Skeletal muscle tissue (tissue), 4 donors: Measurements from ENCODE around the gene PMEPA1. TPM values are rescaled to one million over a fixed set of nuclear protein-coding genes. Genes with fewer than 3 reads are reported as not detected.

Experiments used
- H3K27ac ChIP-seq: one replicate; pipeline ENCODE4 v1.7.0; 2013; ENCODE audit warnings: mild to moderate bottlenecking, low read depth, low read length, inconsistent platforms
- H3K27me3 ChIP-seq, 3 donors: one replicate each; pipeline ENCODE4 v1.7.0; 2013; ENCODE audit warnings: low read length in 3 of 3; ENCODE audit not compliant: control insufficient read depth in 3 of 3, insufficient read depth in 3 of 3
- H3K36me3 ChIP-seq, 3 donors: one replicate each; pipeline ENCODE4 v1.7.0; 2013; ENCODE audit warnings: low read length in 3 of 3; ENCODE audit not compliant: control insufficient read depth in 3 of 3, insufficient read depth in 3 of 3
- H3K4me1 ChIP-seq, 3 donors: one replicate each; pipeline ENCODE4 v1.7.0; 2013; ENCODE audit warnings: low read length in 3 of 3, mild to moderate bottlenecking in 3 of 3; ENCODE audit not compliant: control insufficient read depth in 3 of 3, insufficient read depth in 3 of 3
- H3K4me3 ChIP-seq, 3 donors: one replicate each; pipeline ENCODE4 v1.7.0; 2013; ENCODE audit warnings: low read length in 3 of 3
- H3K9ac ChIP-seq, 3 donors: one replicate each; pipeline ENCODE4 v1.7.0; 2013; ENCODE audit warnings: low read length in 3 of 3, mild to moderate bottlenecking in 3 of 3, moderate library complexity in 2 of 3, low read depth in 1 of 3
- H3K9me3 ChIP-seq, 3 donors: one replicate each; pipeline ENCODE4 v1.7.0; 2013; ENCODE audit warnings: low read length in 3 of 3; ENCODE audit not compliant: control insufficient read depth in 3 of 3
- total RNA-seq: library from RNA; depleted of rRNA; stranded (reverse); fragments of >200 nt; gene quantifications from one replicate; pipeline ENCODE4 v1.2.3, GENCODE V29; 2014
- donor health status: Osteomylitis.

PMEPA1 gene
- total RNA-seq, 1 donor from 2014 or later, result 5.2 TPM

GRCh38 chr20:57682184-57683101 lies 27.4 kb downstream of the PMEPA1 start:
- H3K9ac ChIP-seq, result peak overlapping the region in 1 of 3 donors; percentile 19
- H3K27ac ChIP-seq, result no peak overlapping the region
- no peak overlapping the region for H3K4me3 ChIP-seq
- H3K36me3 ChIP-seq, result no peaks in the 10 kb centered on the region
- no peaks in the 10 kb centered on the region for H3K27me3 ChIP-seq
- H3K4me1 ChIP-seq, result peaks cover 30 to 40% (median 35%) of the 10 kb centered on the region in 3 donors
- H3K9me3 ChIP-seq, result no peaks in the 10 kb centered on the region

GRCh38 chr20:57680934-57681914 lies 28.6 kb downstream of the PMEPA1 start:
- Histone ChIP-seq H3K9ac (peak overlapping the region in 1 of 3 donors; percentile 3), H3K27me3 (no peaks in the 10 kb centered on the region), H3K9me3 (no peaks in the 10 kb centered on the region), H3K4me1 (peaks cover 23 to 38% (median 25%) of the 10 kb centered on the region in 3 donors), H3K4me3 (no peak overlapping the region), H3K36me3 (no peaks in the 10 kb centered on the region), H3K27ac (no peak overlapping the region)

GRCh38 chr20:57680131-57680716 lies 29.6 kb downstream of the PMEPA1 start:
- no peak overlapping the region for H3K9ac ChIP-seq
- peaks cover 16 to 37% (median 16%) of the 10 kb centered on the region in 3 donors for H3K4me1 ChIP-seq
- no peak overlapping the region for H3K27ac ChIP-seq

GRCh38 chr20:57679113-57679512 lies 30.7 kb downstream of the PMEPA1 start:
- Histone ChIP-seq H3K9me3 (no peaks in the 10 kb centered on the region), H3K4me3 (no peak overlapping the region), H3K27ac (no peak overlapping the region), H3K9ac (no peak overlapping the region), H3K36me3 (no peaks in the 10 kb centered on the region), H3K4me1 (peaks cover 11 to 33% (median 16%) of the 10 kb centered on the region in 3 donors), H3K27me3 (no peaks in the 10 kb centered on the region)

More at GRCh38 chr20:57680131-57680716, 29.6 kb downstream of the PMEPA1 start:
- Histone ChIP-seq H3K36me3 (no peaks in the 10 kb centered on the region), H3K9me3 (no peaks in the 10 kb centered on the region), H3K27me3 (no peaks in the 10 kb centered on the region), H3K4me3 (no peak overlapping the region)

GRCh38 chr20:57678340-57678739 lies 31.5 kb downstream of the PMEPA1 start:
- Histone ChIP-seq H3K27me3 (no peaks in the 10 kb centered on the region), H3K4me3 (no peak overlapping the region), H3K4me1 (peaks cover 11 to 33% (median 17%) of the 10 kb centered on the region in 3 donors), H3K27ac (no peak overlapping the region), H3K9ac (no peak overlapping the region), H3K9me3 (no peaks in the 10 kb centered on the region), H3K36me3 (no peaks in the 10 kb centered on the region)

GRCh38 chr20:57677584-57677982 lies 32.2 kb downstream of the PMEPA1 start:
- no peaks in the 10 kb centered on the region for H3K27me3 ChIP-seq
- H3K4me3 ChIP-seq, result no peak overlapping the region
- no peak overlapping the region for H3K27ac ChIP-seq
- no peak overlapping the region for H3K9ac ChIP-seq
- H3K9me3 ChIP-seq, result no peaks in the 10 kb centered on the region
- no peaks in the 10 kb centered on the region for H3K36me3 ChIP-seq
- H3K4me1 ChIP-seq, result peaks cover 11 to 32% (median 16%) of the 10 kb centered on the region in 3 donors

- Histone ChIP-seq H3K36me3 (no peaks in the 10 kb centered on the region), H3K9me3 (no peaks in the 10 kb centered on the region), H3K9ac (no peak overlapping the region), H3K4me3 (no peak overlapping the region), H3K4me1 (peaks cover 10 to 31% (median 16%) of the 10 kb centered on the region in 3 donors), H3K27ac (no peak overlapping the region), H3K27me3 (no peaks in the 10 kb centered on the region)
Observed at GRCh38 chr20:57676589-57677583, 32.9 kb downstream of the PMEPA1 start.

- peaks cover 7 to 28% (median 15%) of the 10 kb centered on the region in 3 donors for H3K4me1 ChIP-seq
- H3K27ac ChIP-seq, result no peak overlapping the region
Observed at GRCh38 chr20:57675773-57676172, 34.0 kb downstream of the PMEPA1 start.

More at GRCh38 chr20:57675773-57676172, 34.0 kb downstream of the PMEPA1 start:
- H3K36me3 ChIP-seq, result no peaks in the 10 kb centered on the region
- no peaks in the 10 kb centered on the region for H3K27me3 ChIP-seq
- H3K9ac ChIP-seq, result no peak overlapping the region
- H3K4me3 ChIP-seq, result no peak overlapping the region
- no peaks in the 10 kb centered on the region for H3K9me3 ChIP-seq
